Measurements from ENCODE around the gene CDKN2D. TPM values are rescaled to one million over a fixed set of nuclear protein-coding genes. Genes with fewer than 3 reads are reported as not detected.

CDKN2D gene
- total and polyA plus RNA-seq, 2 of the 13 experiments (the other 11 are each of a cell fraction or from before 2014, with no cell fraction given): 5.4 to 8.6 TPM

- TF ChIP-seq PRDM15 (CRISPR knock-in tag; IDR thresholded peaks at IDR 0.05) (no peak), NBN (conservative IDR thresholded peaks at IDR 0.05) (no peak), ZNF205 (CRISPR knock-in tag; IDR thresholded peaks at IDR 0.05) (peak; percentile 34; the same call in 1 of the 2 replicates), SALL1 (CRISPR knock-in tag; IDR thresholded peaks at IDR 0.05) (no peak; the same call in 1 of the 2 replicates), ZNF136 (CRISPR knock-in tag; IDR thresholded peaks at IDR 0.05; ENCODE audit: low read depth) (no peak), LRRFIP1 (CRISPR knock-in tag; conservative IDR thresholded peaks at IDR 0.05) (no peak), NAIF1 (CRISPR knock-in tag; IDR thresholded peaks at IDR 0.05; ENCODE audit: borderline replicate concordance) (0 out of 2 replicates have a peak, but pooled peaks have one; percentile 47), SMYD3 (CRISPR knock-in tag; IDR thresholded peaks at IDR 0.05) (peak; percentile 96), MZF1 (CRISPR knock-in tag; IDR thresholded peaks at IDR 0.05; ENCODE audit: borderline replicate concordance) (no peak), XBP1 (CRISPR knock-in tag; IDR thresholded peaks at IDR 0.05) (0 out of 2 replicates have a peak, but pooled peaks have one; percentile 27), ISL2 (CRISPR knock-in tag; IDR thresholded peaks at IDR 0.05) (no peak), RARA (CRISPR knock-in tag; IDR thresholded peaks at IDR 0.05) (peak; percentile 88), PHF8 (CRISPR knock-in tag; IDR thresholded peaks at IDR 0.05) (no peak), ZNF337 (CRISPR knock-in tag; IDR thresholded peaks at IDR 0.05; ENCODE audit: borderline replicate concordance, low read depth) (no peak), SRF (IDR thresholded peaks at IDR 0.05; ENCODE audit: low read depth, low read length) (no peak), ZNF761 (CRISPR knock-in tag; conservative IDR thresholded peaks at IDR 0.05) (no peak), TFE3 (CRISPR knock-in tag; IDR thresholded peaks at IDR 0.05) (0 out of 2 replicates have a peak, but pooled peaks have one; percentile 31), FUBP1 (CRISPR knock-in tag; IDR thresholded peaks at IDR 0.05; ENCODE audit: borderline replicate concordance) (no peak), ZNF484 (CRISPR knock-in tag; IDR thresholded peaks at IDR 0.05; ENCODE audit: borderline replicate concordance, low read depth) (no peak), ZNF562 (CRISPR knock-in tag; IDR thresholded peaks at IDR 0.05; ENCODE audit: borderline replicate concordance) (peak; percentile 82; the same call in 1 of the 2 replicates)
Observed at GRCh38 chr19:10568826-10569651, at the start of gene CDKN2D (continued).

Measured in HepG2 (cell line).